ENCODE measurements around the gene GAB2.
A peak's percentile ranks its signal among the peaks of the same experiment; 100 is the strongest.
"Not testable (repeated sequence)": the region's sequence is repeated elsewhere in the genome, so short reads cannot be mapped to it uniquely, and the experiment has no call there.

Gene GAB2

GRCh38 chr11:78223320-78223954 lies 194.2 kb downstream of the GAB2 start:
- Histone ChIP-seq H3K36me3 (peaks cover 87 to 97% (median 92%) of the 10 kb centered on the region in 11 experiments), H3K4me2 (peak overlapping the region in 6 of 11 experiments; percentile 17 to 58 (median 44); a peak in 9 of 22 replicates), H4K20me1 (peaks cover 0 to 92% (median 31%) of the 10 kb centered on the region in 11 experiments; a peak in 10 of 22 replicates), H3K9me3 (replicated peaks in 1 of 11) (no peaks in the 10 kb centered on the region), H3K4me3 (no peak overlapping the region), H3K4me1 (peaks cover 20 to 39% (median 34%) of the 10 kb centered on the region in 10 experiments), H3K9ac (no peak overlapping the region), H3K27me3 (no peaks in the 10 kb centered on the region), H3K27ac (peak overlapping the region in 3 of 11 experiments; percentile 9 to 17 (median 15); a peak in 3 of 22 replicates)
- no peak for TF ChIP-seq Cebpa-rat (IDR thresholded peaks at IDR 0.05)

- not testable (repeated sequence) for H3K4me2 ChIP-seq; H3K9ac ChIP-seq; H3K27me3 ChIP-seq; H3K27ac ChIP-seq; H3K4me3 ChIP-seq; H3K9me3 ChIP-seq (replicated peaks in 1 of 11)
- Histone ChIP-seq H3K36me3 (peaks cover 94 to 100% (median 99%) of the 10 kb centered on the region in 11 experiments), H4K20me1 (peaks cover 0 to 88% (median 24%) of the 10 kb centered on the region in 11 experiments; a peak in 10 of 22 replicates), H3K4me1 (peaks cover 14 to 32% (median 27%) of the 10 kb centered on the region in 10 experiments)
Observed at GRCh38 chr11:78222726-78223125, 194.9 kb downstream of the GAB2 start.

- peaks cover 99 to 100% (median 100%) of the 10 kb centered on the region in 11 experiments for H3K36me3 ChIP-seq
- H3K4me2 ChIP-seq = no peak overlapping the region
- TF ChIP-seq Cebpa-rat (IDR thresholded peaks at IDR 0.05) = no peak
- no peak overlapping the region for H3K4me3 ChIP-seq
- no peak overlapping the region for H3K9ac ChIP-seq
- no peak overlapping the region for H3K27ac ChIP-seq
- no peaks in the 10 kb centered on the region for H3K9me3 ChIP-seq (replicated peaks in 1 of 11)
- H3K27me3 ChIP-seq = no peaks in the 10 kb centered on the region
- peaks cover 0 to 84% (median 24%) of the 10 kb centered on the region in 11 experiments; a peak in 10 of 22 replicates for H4K20me1 ChIP-seq
- peaks cover 9 to 33% (median 24%) of the 10 kb centered on the region in 10 experiments; a peak in 19 of 20 replicates for H3K4me1 ChIP-seq
Observed at GRCh38 chr11:78221396-78222315, 196.0 kb downstream of the GAB2 start.

- Histone ChIP-seq H3K9me3 (replicated peaks in 1 of 11) (no peaks in the 10 kb centered on the region), H3K36me3 (peaks cover 99 to 100% (median 100%) of the 10 kb centered on the region in 11 experiments), H3K27ac (no peak overlapping the region), H3K4me1 (peaks cover 9 to 43% (median 36%) of the 10 kb centered on the region in 10 experiments; a peak in 19 of 20 replicates), H4K20me1 (peaks cover 0 to 87% (median 24%) of the 10 kb centered on the region in 11 experiments; a peak in 12 of 22 replicates), H3K4me3 (no peak overlapping the region), H3K27me3 (no peaks in the 10 kb centered on the region), H3K4me2 (no peak overlapping the region), H3K9ac (no peak overlapping the region)
- TF ChIP-seq Cebpa-rat (IDR thresholded peaks at IDR 0.05) = no peak
Observed at GRCh38 chr11:78220218-78221157, 197.1 kb downstream of the GAB2 start.

- H3K27me3 ChIP-seq = no peaks in the 10 kb centered on the region
- H3K9me3 ChIP-seq (replicated peaks in 1 of 11) = no peaks in the 10 kb centered on the region
- H3K4me1 ChIP-seq = peaks cover 9 to 43% (median 39%) of the 10 kb centered on the region in 10 experiments
- H4K20me1 ChIP-seq = peaks cover 0 to 87% (median 28%) of the 10 kb centered on the region in 11 experiments; a peak in 12 of 22 replicates
- H3K9ac ChIP-seq = no peak overlapping the region
- peaks cover 99 to 100% (median 100%) of the 10 kb centered on the region in 11 experiments for H3K36me3 ChIP-seq
- H3K4me2 ChIP-seq = no peak overlapping the region
- H3K4me3 ChIP-seq = no peak overlapping the region
- TF ChIP-seq Cebpa-rat (IDR thresholded peaks at IDR 0.05) = no peak
- no peak overlapping the region for H3K27ac ChIP-seq
Observed at GRCh38 chr11:78219493-78220217, 198.0 kb downstream of the GAB2 start.

- Histone ChIP-seq H3K27ac (no peak overlapping the region), H3K9ac (no peak overlapping the region), H3K4me2 (no peak overlapping the region), H3K4me1 (peaks cover 3 to 41% (median 37%) of the 10 kb centered on the region in 10 experiments; a peak in 19 of 20 replicates), H3K27me3 (no peaks in the 10 kb centered on the region), H3K4me3 (no peak overlapping the region), H3K36me3 (peaks cover 96 to 99% (median 98%) of the 10 kb centered on the region in 11 experiments), H3K9me3 (replicated peaks in 1 of 11) (no peaks in the 10 kb centered on the region), H4K20me1 (peaks cover 0 to 85% (median 24%) of the 10 kb centered on the region in 11 experiments; a peak in 12 of 22 replicates)
- no peak for TF ChIP-seq Cebpa-rat (IDR thresholded peaks at IDR 0.05)
Observed at GRCh38 chr11:78218707-78219492, 198.7 kb downstream of the GAB2 start.
